Measurements from ENCODE around the gene PRICKLE2.

DNA sequence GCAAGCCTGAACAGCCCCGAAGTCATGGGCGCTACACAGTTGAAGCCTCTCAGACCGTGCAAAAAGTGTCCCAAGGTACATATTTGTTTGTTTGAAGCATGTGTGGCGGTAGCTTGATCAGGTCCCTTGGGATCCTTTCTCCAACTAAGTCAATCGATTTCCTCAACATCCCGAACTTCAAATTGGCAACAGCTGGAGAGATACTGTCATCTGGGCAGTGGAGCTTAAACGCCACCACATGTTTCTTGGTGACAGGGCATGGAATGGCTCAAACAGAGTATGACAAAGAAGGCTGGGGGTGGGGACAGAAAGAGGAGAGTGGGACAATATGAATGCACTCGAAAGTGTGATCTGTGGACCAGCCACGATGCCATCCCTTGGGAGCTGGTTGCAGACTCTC is 117.0 kb downstream of the PRICKLE2 start:
- TF ChIP-seq, protein P1, sequence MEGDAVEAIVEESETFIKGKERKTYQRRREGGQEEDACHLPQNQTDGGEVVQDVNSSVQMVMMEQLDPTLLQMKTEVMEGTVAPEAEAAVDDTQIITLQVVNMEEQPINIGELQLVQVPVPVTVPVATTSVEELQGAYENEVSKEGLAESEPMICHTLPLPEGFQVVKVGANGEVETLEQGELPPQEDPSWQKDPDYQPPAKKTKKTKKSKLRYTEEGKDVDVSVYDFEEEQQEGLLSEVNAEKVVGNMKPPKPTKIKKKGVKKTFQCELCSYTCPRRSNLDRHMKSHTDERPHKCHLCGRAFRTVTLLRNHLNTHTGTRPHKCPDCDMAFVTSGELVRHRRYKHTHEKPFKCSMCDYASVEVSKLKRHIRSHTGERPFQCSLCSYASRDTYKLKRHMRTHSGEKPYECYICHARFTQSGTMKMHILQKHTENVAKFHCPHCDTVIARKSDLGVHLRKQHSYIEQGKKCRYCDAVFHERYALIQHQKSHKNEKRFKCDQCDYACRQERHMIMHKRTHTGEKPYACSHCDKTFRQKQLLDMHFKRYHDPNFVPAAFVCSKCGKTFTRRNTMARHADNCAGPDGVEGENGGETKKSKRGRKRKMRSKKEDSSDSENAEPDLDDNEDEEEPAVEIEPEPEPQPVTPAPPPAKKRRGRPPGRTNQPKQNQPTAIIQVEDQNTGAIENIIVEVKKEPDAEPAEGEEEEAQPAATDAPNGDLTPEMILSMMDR (conservative IDR thresholded peaks at IDR 0.05; ENCODE audit: low read depth in 2 of 2) = no peak
- TF ChIP-seq POLR2AphosphoS5 (IDR thresholded peaks at IDR 0.05; ENCODE audit: low read depth) (no peak), EZH2 (IDR thresholded peaks at IDR 0.05; ENCODE audit: low read depth, unreplicated experiment) (no peak), ZNF114 (CRISPR knock-in tag; IDR thresholded peaks at IDR 0.05) (no peak)
- TF ChIP-seq, protein P2, sequence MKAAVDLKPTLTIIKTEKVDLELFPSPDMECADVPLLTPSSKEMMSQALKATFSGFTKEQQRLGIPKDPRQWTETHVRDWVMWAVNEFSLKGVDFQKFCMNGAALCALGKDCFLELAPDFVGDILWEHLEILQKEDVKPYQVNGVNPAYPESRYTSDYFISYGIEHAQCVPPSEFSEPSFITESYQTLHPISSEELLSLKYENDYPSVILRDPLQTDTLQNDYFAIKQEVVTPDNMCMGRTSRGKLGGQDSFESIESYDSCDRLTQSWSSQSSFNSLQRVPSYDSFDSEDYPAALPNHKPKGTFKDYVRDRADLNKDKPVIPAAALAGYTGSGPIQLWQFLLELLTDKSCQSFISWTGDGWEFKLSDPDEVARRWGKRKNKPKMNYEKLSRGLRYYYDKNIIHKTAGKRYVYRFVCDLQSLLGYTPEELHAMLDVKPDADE (IDR thresholded peaks at IDR 0.05) = no peak

All from GM23338 (cell line).